GM18858 (cell line): ENCODE results near the gene PTH2R.

Experiments
- ATAC-seq: cut with Tn5 transposase; IDR thresholded peaks from one replicate; pipeline ENCODE4 v1.9.1; 2021; ENCODE audit not compliant: unreplicated experiment

Gene PTH2R

GRCh38 chr2:208541989-208542464 lies 135.4 kb downstream of the PTH2R start:
- no peak for ATAC-seq

DNA sequence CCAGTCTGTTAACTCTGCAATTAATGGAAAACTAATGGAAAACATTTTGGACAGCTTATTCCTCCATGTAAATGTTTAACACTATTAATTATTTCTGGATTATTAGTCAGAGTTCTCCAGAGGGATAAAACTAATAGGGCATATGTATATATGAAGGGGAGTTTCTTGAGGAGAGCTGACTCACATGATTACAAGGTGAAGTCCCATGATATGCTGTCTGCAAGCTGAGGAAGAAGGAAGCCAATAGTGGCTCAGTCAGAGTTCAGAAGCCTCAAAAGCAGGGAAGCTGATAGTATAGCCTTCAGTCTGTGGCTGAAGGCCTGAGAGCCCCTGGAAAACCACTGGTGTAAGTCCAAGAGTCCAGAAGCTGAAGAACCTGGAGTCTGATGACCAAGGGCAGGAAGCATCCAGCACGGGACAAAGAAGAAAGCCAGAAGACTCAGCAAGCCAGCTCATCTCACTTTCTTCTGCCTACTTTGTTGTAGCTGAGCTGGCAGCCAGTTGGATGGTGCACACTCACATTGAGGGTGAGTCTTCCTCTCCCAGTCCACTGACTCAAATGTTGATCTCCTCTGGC lies 136.0 kb downstream of the PTH2R start:
- ATAC-seq, result no peak
